GM23338 (cell line): ENCODE measurements around the gene VSX1. TPM values are rescaled to one million over a fixed set of nuclear protein-coding genes. Genes with fewer than 3 reads are reported as not detected.

Experiments
- ATAC-seq: fragments of 200-7000 bp; cut with Tn5 transposase; 3 replicates; pipeline ENCODE4 v1.9.1; 2020
- DNase-seq: peaks from one replicate; pipeline ENCODE4 v3.0.0-alpha.2; 2015; ENCODE audit warnings: low spot score
- H2AFZ ChIP-seq: fragments of 200-600 bp; sonication (generic); 2 replicates; pipeline ENCODE4 v1.8.0; 2016; ENCODE audit warnings: antibody characterized with exemption, mild to moderate bottlenecking, moderate library complexity
- H3F3A ChIP-seq: fragments of 200-600 bp; sonication (generic); replicated peaks from 2 replicates; pipeline ENCODE4 v1.8.0; 2017; ENCODE audit warnings: antibody characterized with exemption, mixed run types, low read depth
- H3K27ac ChIP-seq: fragments of 200-600 bp; sonication (generic); 2 replicates; pipeline ENCODE4 v1.6.1; 2016; ENCODE audit warnings: low read depth
- H3K27me3 ChIP-seq: fragments of 200-600 bp; sonication (generic); 2 replicates; pipeline ENCODE4 v1.8.0; 2016; ENCODE audit warnings: mild to moderate bottlenecking, mixed run types, moderate library complexity; ENCODE audit not compliant: insufficient read depth
- H3K36me3 ChIP-seq: fragments of 200-600 bp; sonication (generic); 2 replicates; pipeline ENCODE4 v1.8.0; 2016; ENCODE audit warnings: mild to moderate bottlenecking; ENCODE audit not compliant: insufficient read depth
- H3K4me1 ChIP-seq: fragments of 200-600 bp; sonication (generic); 2 replicates; pipeline ENCODE4 v1.8.0; 2016; ENCODE audit warnings: mild to moderate bottlenecking, moderate library complexity; ENCODE audit not compliant: insufficient read depth
- H3K4me2 ChIP-seq: fragments of 200-600 bp; sonication (generic); 2 replicates; pipeline ENCODE4 v1.7.1; 2017; ENCODE audit warnings: mixed run types
- H3K4me3 ChIP-seq: fragments of 200-600 bp; sonication (generic); 2 replicates; pipeline ENCODE4 v1.6.1; 2016; ENCODE audit warnings: mixed run types
- H3K79me2 ChIP-seq: fragments of 200-600 bp; sonication (generic); replicated peaks from 2 replicates; pipeline ENCODE4 v1.8.0; 2017; ENCODE audit warnings: mild to moderate bottlenecking; ENCODE audit not compliant: insufficient read depth
- H3K9me2 ChIP-seq: fragments of 200-600 bp; sonication (generic); 2 replicates; pipeline ENCODE4 v1.8.0; 2017; ENCODE audit not compliant: insufficient read depth
- H4K20me1 ChIP-seq: fragments of 200-600 bp; sonication (generic); replicated peaks from 2 replicates; pipeline ENCODE4 v1.8.0; 2017; ENCODE audit warnings: mild to moderate bottlenecking; ENCODE audit not compliant: insufficient read depth
- H3K27ac Mint-ChIP-seq: 2 replicates; pipeline ENCODE4 v1.8.0; 2020; ENCODE audit warnings: inconsistent platforms, mild to moderate bottlenecking, moderate library complexity, mixed read lengths
- H3K27me3 Mint-ChIP-seq: 3 replicates; pipeline ENCODE4 v1.8.0; 2022; ENCODE audit warnings: low read depth, mild to moderate bottlenecking, moderate library complexity, mixed read lengths, inconsistent platforms; ENCODE audit not compliant: insufficient read depth, poor library complexity
- H3K36me3 Mint-ChIP-seq: 3 replicates; pipeline ENCODE4 v1.8.0; 2021; ENCODE audit warnings: low read depth, mild to moderate bottlenecking, inconsistent platforms, moderate library complexity, mixed read lengths
- H3K4me1 Mint-ChIP-seq: 3 replicates; pipeline ENCODE4 v1.8.0; 2020; ENCODE audit warnings: mild to moderate bottlenecking, inconsistent platforms, mixed read lengths
- H3K4me3 Mint-ChIP-seq: 3 replicates; pipeline ENCODE4 v1.8.0; 2021; ENCODE audit warnings: moderate library complexity, mild to moderate bottlenecking, inconsistent platforms, mixed read lengths
- H3K9me3 Mint-ChIP-seq: 3 replicates; pipeline ENCODE4 v1.8.0; 2020; ENCODE audit warnings: moderate library complexity, mild to moderate bottlenecking, inconsistent platforms, mixed read lengths
- CREB1 ChIP-seq: fragments of 250-450 bp; sonication (Bioruptor Pico); IDR thresholded peaks from 2 replicates; pipeline ENCODE4 v1.5.0; 2020; ENCODE audit warnings: low read depth, mild to moderate bottlenecking, moderate library complexity
- EZH2 ChIP-seq: fragments of 200-600 bp; sonication (generic); IDR thresholded peaks from one replicate; pipeline ENCODE4 v1.8.0; 2017; ENCODE audit warnings: antibody characterized with exemption, mild to moderate bottlenecking, low read depth; ENCODE audit not compliant: unreplicated experiment
- EZH2phosphoT487 ChIP-seq: fragments of 200-600 bp; sonication (generic); IDR thresholded peaks from one replicate; pipeline ENCODE4 v1.8.1; 2018; ENCODE audit warnings: antibody characterized with exemption; ENCODE audit not compliant: unreplicated experiment
- JUNB ChIP-seq: IDR thresholded peaks from one replicate; pipeline ENCODE4 v1.6.1; 2016; ENCODE audit warnings: antibody characterized with exemption; ENCODE audit not compliant: unreplicated experiment
- NANOG ChIP-seq: IDR thresholded peaks from 2 replicates; pipeline ENCODE4 v1.6.1; 2016; ENCODE audit warnings: antibody characterized with exemption, borderline replicate concordance
- POLR2AphosphoS5 ChIP-seq: IDR thresholded peaks from 2 replicates; pipeline ENCODE4 v1.6.1; 2016; ENCODE audit warnings: antibody characterized with exemption, low read depth
- REST ChIP-seq: IDR thresholded peaks from one replicate; pipeline ENCODE4 v1.6.1; 2018; ENCODE audit warnings: antibody characterized with exemption; ENCODE audit not compliant: unreplicated experiment
- STAT1 ChIP-seq: IDR thresholded peaks from one replicate; pipeline ENCODE4 v1.6.1; 2016; ENCODE audit warnings: antibody characterized with exemption; ENCODE audit not compliant: unreplicated experiment
- ZNF114 ChIP-seq: fragments of 250-450 bp; sonication (Bioruptor Pico); IDR thresholded peaks from 2 replicates; pipeline ENCODE4 v1.5.0; 2020; ENCODE audit warnings: mild to moderate bottlenecking, moderate library complexity
- ZNF331 ChIP-seq: fragments of 250-450 bp; sonication (Bioruptor Pico); IDR thresholded peaks from 2 replicates; pipeline ENCODE4 v1.5.0; 2020; ENCODE audit warnings: low read depth, mild to moderate bottlenecking, moderate library complexity
- ZNF462 ChIP-seq: fragments of 250-450 bp; sonication (Bioruptor Pico); IDR thresholded peaks from 2 replicates; pipeline ENCODE4 v1.5.0; 2020; ENCODE audit warnings: mild to moderate bottlenecking, moderate library complexity
- polyA plus RNA-seq: library from polyadenylated mRNA; unstranded; fragments of >200 nt; fragmentation: Nextera tagmentation; extraction: Ambion mirVana; gene quantifications from 2 replicates; pipeline ENCODE4 v1.2.1, GENCODE V29; 2016
- total RNA-seq: library from RNA; depleted of rRNA; stranded (reverse); fragments of >200 nt; shearing (Covaris generic); gene quantifications from 2 replicates; pipeline ENCODE4 v1.2.3, GENCODE V29; 2014
- TF ChIP-seq, protein P1 (sequence below): IDR thresholded peaks from 2 replicates; pipeline ENCODE4 v1.6.1; 2016; ENCODE audit warnings: antibody characterized with exemption
- TF ChIP-seq, protein P2 (sequence below), 2 experiments: fragments of 200-600 bp in 1 of 2; sonication (generic) in 1 of 2; conservative IDR thresholded peaks; 2 replicates each; pipeline versions ENCODE4 v1.5.1 to v1.6.1; 2016 to 2017; ENCODE audit warnings: antibody characterized with exemption in 2 of 2, low read depth in 2 of 2, mild to moderate bottlenecking in 2 of 2, moderate library complexity in 1 of 2

The VSX1 gene
- total and polyA plus RNA-seq, 2 experiments from 2014 or later, result 0.73 TPM; not detected in 1

GRCh38 chr20:25050501-25051350, 31.2 kb downstream of the VSX1 start:
- no peak for ATAC-seq
- Mint-ChIP-seq H3K4me1 (peaks cover 10% of the 10 kb centered on the region; the same call in 1 of the 3 replicates), H3K4me3 (no peak overlapping the region), H3K36me3 (no peaks in the 10 kb centered on the region), H3K9me3 (no peaks in the 10 kb centered on the region), H3K27ac (no peak overlapping the region), H3K27me3 (peaks cover 18% of the 10 kb centered on the region)
- Histone ChIP-seq H3K9me2 (no peaks in the 10 kb centered on the region; the same call in 1 of the 2 replicates), H3K27ac (no peak overlapping the region), H2AFZ (no peak overlapping the region), H3K79me2 (no peaks in the 10 kb centered on the region), H3K4me2 (no peak overlapping the region), H3K36me3 (no peaks in the 10 kb centered on the region), H3K4me1 (peaks cover 8% of the 10 kb centered on the region; the same call in 1 of the 2 replicates), H3K27me3 (peaks cover 9% of the 10 kb centered on the region), H3F3A (no peaks in the 10 kb centered on the region), H4K20me1 (no peaks in the 10 kb centered on the region), H3K4me3 (no peak overlapping the region)
- DNase-seq, result no peak
- TF ChIP-seq STAT1 (no peak), POLR2AphosphoS5 (no peak), ZNF462 (CRISPR knock-in tag) (no peak), ZNF114 (CRISPR knock-in tag) (no peak), EZH2 (no peak), JUNB (no peak), EZH2phosphoT487 (no peak), REST (no peak), NANOG (no peak), ZNF331 (no peak), CREB1 (no peak)
- TF ChIP-seq, protein P1, sequence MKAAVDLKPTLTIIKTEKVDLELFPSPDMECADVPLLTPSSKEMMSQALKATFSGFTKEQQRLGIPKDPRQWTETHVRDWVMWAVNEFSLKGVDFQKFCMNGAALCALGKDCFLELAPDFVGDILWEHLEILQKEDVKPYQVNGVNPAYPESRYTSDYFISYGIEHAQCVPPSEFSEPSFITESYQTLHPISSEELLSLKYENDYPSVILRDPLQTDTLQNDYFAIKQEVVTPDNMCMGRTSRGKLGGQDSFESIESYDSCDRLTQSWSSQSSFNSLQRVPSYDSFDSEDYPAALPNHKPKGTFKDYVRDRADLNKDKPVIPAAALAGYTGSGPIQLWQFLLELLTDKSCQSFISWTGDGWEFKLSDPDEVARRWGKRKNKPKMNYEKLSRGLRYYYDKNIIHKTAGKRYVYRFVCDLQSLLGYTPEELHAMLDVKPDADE, result no peak
- TF ChIP-seq, protein P2, sequence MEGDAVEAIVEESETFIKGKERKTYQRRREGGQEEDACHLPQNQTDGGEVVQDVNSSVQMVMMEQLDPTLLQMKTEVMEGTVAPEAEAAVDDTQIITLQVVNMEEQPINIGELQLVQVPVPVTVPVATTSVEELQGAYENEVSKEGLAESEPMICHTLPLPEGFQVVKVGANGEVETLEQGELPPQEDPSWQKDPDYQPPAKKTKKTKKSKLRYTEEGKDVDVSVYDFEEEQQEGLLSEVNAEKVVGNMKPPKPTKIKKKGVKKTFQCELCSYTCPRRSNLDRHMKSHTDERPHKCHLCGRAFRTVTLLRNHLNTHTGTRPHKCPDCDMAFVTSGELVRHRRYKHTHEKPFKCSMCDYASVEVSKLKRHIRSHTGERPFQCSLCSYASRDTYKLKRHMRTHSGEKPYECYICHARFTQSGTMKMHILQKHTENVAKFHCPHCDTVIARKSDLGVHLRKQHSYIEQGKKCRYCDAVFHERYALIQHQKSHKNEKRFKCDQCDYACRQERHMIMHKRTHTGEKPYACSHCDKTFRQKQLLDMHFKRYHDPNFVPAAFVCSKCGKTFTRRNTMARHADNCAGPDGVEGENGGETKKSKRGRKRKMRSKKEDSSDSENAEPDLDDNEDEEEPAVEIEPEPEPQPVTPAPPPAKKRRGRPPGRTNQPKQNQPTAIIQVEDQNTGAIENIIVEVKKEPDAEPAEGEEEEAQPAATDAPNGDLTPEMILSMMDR (conservative IDR thresholded peaks at IDR 0.05; ENCODE audit: low read depth in 2 of 2), result no peak
